Memory B cell (primary cell): ENCODE measurements around the gene IRAK4.
A peak's percentile ranks its signal among the peaks of the same experiment; 100 is the strongest.

Source experiments
- ATAC-seq: fragments of 150-1000 bp; cut with Tn5 transposase; 2 replicates; pipeline ENCODE4 v1.10.0; 2021; ENCODE audit warnings: low read depth, mild to moderate bottlenecking, moderate library complexity
- DNase-seq, 2 donors: peaks; one replicate each; pipeline ENCODE4 v3.0.0; 2022; ENCODE audit warnings: low spot score in 2 of 2
- H3K27ac Mint-ChIP-seq: one replicate; pipeline ENCODE4 v1.8.0; 2022; ENCODE audit warnings: mild to moderate bottlenecking, moderate library complexity, mixed read lengths
- H3K27me3 Mint-ChIP-seq: one replicate; pipeline ENCODE4 v1.8.0; 2022; ENCODE audit warnings: mixed read lengths
- H3K36me3 Mint-ChIP-seq: one replicate; pipeline ENCODE4 v1.8.0; 2022; ENCODE audit warnings: mild to moderate bottlenecking, mixed read lengths
- H3K4me1 Mint-ChIP-seq: one replicate; pipeline ENCODE4 v1.8.0; 2022; ENCODE audit warnings: mixed read lengths
- H3K4me3 Mint-ChIP-seq: one replicate; pipeline ENCODE4 v1.8.0; 2022; ENCODE audit warnings: mild to moderate bottlenecking, moderate library complexity, mixed read lengths
- H3K9me3 Mint-ChIP-seq: one replicate; pipeline ENCODE4 v1.8.0; 2022; ENCODE audit warnings: mixed read lengths

Gene IRAK4

DNA sequence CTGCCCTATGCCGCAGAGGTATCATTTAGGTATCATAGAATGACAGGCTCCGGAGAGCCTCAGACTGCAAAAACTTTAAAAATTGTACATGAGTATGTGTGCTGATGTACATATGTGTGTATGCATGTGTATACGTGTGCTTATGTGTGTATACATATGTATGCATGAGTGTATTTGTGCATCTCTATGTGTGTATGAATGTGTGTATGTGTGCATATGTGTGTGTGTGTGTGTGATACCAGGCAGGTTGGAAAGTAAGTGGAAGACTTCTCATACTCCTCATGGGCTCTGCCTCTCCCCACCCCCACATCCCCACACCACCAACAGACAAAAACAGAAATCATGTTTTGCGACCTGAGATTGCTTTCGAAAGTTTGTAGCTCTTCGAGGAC lies 76.5 kb downstream of the IRAK4 start:
- Mint-ChIP-seq H3K36me3 (no peaks in the 10 kb centered on the region), H3K4me1 (peaks cover 11% of the 10 kb centered on the region), H3K27ac (peak overlapping the region; percentile 83), H3K4me3 (peak overlapping the region; percentile 92), H3K9me3 (no peaks in the 10 kb centered on the region), H3K27me3 (no peaks in the 10 kb centered on the region)
- DNase-seq = no peak
- ATAC-seq = peak; percentile 3

DNA sequence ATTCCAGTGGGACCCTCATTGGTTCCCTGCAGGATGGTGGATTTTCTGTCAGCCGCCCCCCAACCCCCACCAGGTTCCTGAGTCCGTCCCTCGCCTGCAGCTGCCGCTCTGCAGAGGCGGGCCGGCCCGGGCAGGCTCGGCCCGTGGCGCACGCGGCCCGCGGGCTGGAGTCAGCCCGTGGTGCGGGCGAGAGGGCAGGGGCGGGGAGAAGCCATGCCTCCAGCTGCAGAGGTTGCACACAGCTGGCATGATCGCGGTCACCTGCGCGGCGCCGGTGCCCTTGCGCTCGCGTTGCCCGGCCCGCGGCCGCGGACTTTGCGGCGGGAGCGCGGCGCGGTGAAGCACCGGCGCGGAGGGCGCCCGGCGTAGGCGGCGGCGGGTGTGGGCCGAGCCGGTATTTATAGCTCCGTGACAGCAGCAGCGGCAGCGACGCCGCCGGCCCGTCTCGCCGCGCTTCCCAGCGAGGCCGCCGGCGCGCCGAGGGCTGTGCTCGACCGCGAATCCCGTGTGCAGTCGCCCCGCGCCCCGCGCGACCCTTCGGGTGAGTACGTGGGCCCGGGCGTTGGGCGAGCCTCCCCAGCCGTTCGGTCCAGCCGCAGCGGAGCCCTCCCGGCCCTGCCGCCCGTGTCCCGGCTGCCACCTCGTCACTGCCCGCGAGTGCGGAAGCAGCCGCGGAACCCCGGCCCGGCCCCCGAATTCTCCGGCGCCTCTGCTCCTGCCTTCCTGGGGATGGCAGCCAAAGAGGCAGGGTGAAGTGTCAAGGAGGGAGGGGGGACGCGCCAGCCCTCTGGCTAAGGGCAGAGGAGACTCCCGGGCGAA lies 77.1 kb downstream of the IRAK4 start, which contains the start of gene TMEM117:
Gene TMEM117, plus strand, starts transcription at position 426 of the 819 bp plus-strand sequence.
- H3K4me3 Mint-ChIP-seq = peak within 1 kb of the TSS; percentile 92
- peak; percentile 80 for ATAC-seq

DNA sequence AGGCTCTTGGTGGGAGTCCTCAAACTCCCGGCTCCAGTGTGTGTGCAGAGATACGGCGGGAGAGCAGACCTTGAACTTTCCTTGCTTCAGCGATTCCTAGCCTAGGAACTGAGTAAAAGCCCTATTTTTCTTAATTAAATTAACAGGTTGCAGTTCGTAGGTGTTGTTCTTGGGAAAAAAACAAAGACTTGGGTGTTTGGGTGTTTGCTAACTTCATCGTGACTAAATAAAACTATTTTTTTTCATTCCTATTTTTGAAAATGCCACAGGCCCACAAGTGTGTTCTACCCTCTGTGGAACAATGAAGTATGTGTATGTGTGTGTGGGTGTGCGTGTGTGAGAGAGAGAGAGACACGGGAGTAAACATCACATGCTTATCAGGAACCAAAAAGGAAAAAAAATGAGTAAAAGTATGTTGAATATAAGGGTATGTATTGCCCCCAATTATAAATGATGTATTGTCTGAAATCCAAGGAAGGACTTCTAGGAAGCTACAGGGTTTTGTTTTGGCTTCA lies 77.8 kb downstream of the IRAK4 start:
- H3K4me3 Mint-ChIP-seq = peak overlapping the region; percentile 92
- peak in 1 of 2 donors; percentile 1 for DNase-seq
- H3K9me3 Mint-ChIP-seq = no peaks in the 10 kb centered on the region
- no peaks in the 10 kb centered on the region for H3K27me3 Mint-ChIP-seq
- ATAC-seq = peak; percentile 7
- peaks cover 11% of the 10 kb centered on the region for H3K4me1 Mint-ChIP-seq
- no peaks in the 10 kb centered on the region for H3K36me3 Mint-ChIP-seq
- peak overlapping the region; percentile 83 for H3K27ac Mint-ChIP-seq

More for the DNA sequence above, 77.1 kb downstream of the IRAK4 start, which contains the start of gene TMEM117:
- Mint-ChIP-seq H3K4me1 (peaks cover 11% of the 10 kb centered on the region), H3K27me3 (no peaks in the 10 kb centered on the region), H3K27ac (peak within 1 kb of the TSS; percentile 83), H3K36me3 (no peaks in the 10 kb centered on the region), H3K9me3 (no peaks in the 10 kb centered on the region)
- DNase-seq = peak; percentile 54 to 74
